H1 (cell line): ENCODE results near the gene ARNT2.

ENCODE experiments used
- CBX5 ChIP-seq: fragments of 300-800, 300-1000 bp; sonication (generic); IDR thresholded peaks from 2 replicates; pipeline ENCODE4 v1.7.1; 2016; ENCODE audit warnings: antibody characterized with exemption, low read length, low read depth
- CTCF ChIP-seq, 3 experiments: IDR thresholded peaks; 1 replicate in 2 of 3; 2 replicates in 1 of 3; pipeline versions ENCODE4 v1.5.1 to v1.6.1; 2011; ENCODE audit warnings: low read length in 3 of 3, mild to moderate bottlenecking in 3 of 3, inconsistent platforms in 2 of 3, low read depth in 1 of 3, moderate library complexity in 1 of 3; ENCODE audit not compliant: insufficient read depth in 1 of 3; ENCODE audit errors: control extremely low read depth in 1 of 3
- EP300 ChIP-seq, 2 experiments: IDR thresholded peaks; 1 replicate in 1 of 2; 2 replicates in 1 of 2; pipeline ENCODE4 v1.6.1; 2011 to 2012; ENCODE audit warnings: low read depth in 2 of 2, low read length in 2 of 2, mild to moderate bottlenecking in 2 of 2, borderline replicate concordance in 1 of 2, inconsistent platforms in 1 of 2, moderate library complexity in 1 of 2
- EZH2 ChIP-seq: fragments of 200-600 bp; sonication (generic); IDR thresholded peaks from 2 replicates; pipeline ENCODE4 v1.7.1; 2012; ENCODE audit warnings: low read depth, mild to moderate bottlenecking, moderate library complexity, low read length, inconsistent platforms; ENCODE audit not compliant: severe bottlenecking
- GABPA ChIP-seq: IDR thresholded peaks from 2 replicates; pipeline ENCODE4 v1.6.1; 2011; ENCODE audit warnings: mild to moderate bottlenecking, low read length, moderate library complexity, borderline replicate concordance; ENCODE audit not compliant: insufficient read depth
- KDM1A ChIP-seq: fragments of 200-600, 300-600 bp; sonication (generic); IDR thresholded peaks from 2 replicates; pipeline ENCODE4 v1.7.1; 2016; ENCODE audit warnings: mild to moderate bottlenecking, low read length, borderline replicate concordance
- POLR2A ChIP-seq, 2 experiments: IDR thresholded peaks; 1 replicate in 1 of 2; 2 replicates in 1 of 2; pipeline ENCODE4 v1.6.1; 2011; ENCODE audit warnings: low read depth in 2 of 2, low read length in 2 of 2, mild to moderate bottlenecking in 2 of 2; ENCODE audit errors: control extremely low read depth in 1 of 2
- SIN3A ChIP-seq, 2 experiments: IDR thresholded peaks in 1 of 2; conservative IDR thresholded peaks in 1 of 2; 2 replicates each; pipeline ENCODE4 v1.6.1; 2011 to 2012; ENCODE audit warnings: low read length in 2 of 2, improper control_type of control experiment in 1 of 2, low read depth in 1 of 2, mild to moderate bottlenecking in 1 of 2
- SP2 ChIP-seq: IDR thresholded peaks from 2 replicates; pipeline ENCODE4 v1.6.1; 2012; ENCODE audit warnings: mild to moderate bottlenecking, low read length, inconsistent platforms

DNA sequence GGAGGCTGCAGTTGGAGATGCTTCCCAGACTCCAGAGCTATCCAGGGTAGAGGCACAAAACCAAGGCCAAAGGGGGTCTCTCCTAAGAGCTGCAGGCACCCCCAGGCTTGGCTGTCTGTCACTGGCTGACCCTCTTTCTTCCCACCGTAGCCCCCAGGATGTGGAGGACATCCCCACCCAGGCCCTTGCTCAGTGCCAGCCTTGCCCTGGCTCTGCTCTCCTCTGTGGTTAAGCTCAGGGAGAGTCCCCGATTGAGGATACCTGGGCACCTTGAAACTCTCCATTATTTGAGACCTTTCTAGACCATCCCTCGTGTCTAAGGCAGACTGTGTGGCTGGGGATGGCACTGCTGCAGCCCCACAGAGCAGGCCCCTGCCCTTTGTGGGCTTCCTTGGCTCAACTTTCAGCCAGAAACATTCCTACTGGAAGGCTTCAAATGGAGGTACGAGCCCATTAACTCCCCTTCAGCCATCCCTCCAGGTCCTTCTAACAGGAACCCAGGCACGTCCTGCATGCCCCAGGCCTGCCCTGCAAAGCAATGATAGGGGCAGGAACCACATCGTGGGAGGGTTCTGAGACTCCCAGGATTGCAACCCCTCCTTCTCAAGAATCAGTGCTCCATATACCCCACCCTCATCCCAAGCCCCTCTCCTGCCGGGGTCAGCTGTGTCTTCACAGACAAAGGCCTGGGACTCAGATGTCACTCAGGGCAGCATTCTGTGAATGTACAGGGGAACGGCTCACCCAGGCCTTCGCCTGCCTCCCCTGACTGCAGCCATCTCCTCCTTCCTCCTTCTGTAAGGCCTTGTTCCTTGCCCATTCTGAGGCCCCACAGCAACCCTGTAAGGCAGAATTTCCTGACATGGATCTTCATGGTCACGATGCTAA, 188.0 kb downstream of the ARNT2 start:
- TF ChIP-seq EZH2 (no peak), GABPA (no peak), CBX5 (no peak), CTCF (IDR thresholded peaks at IDR 0.05; ENCODE audit: control extremely low read depth in 1 of 3, insufficient read depth in 1 of 3, low read depth in 1 of 3, low read length in 3 of 3) (no peak), SP2 (no peak), KDM1A (no peak), EP300 (IDR thresholded peaks at IDR 0.05; ENCODE audit: borderline replicate concordance in 1 of 2, low read depth in 2 of 2, low read length in 2 of 2) (no peak), POLR2A (IDR thresholded peaks at IDR 0.05; ENCODE audit: control extremely low read depth in 1 of 2, low read depth in 2 of 2, low read length in 2 of 2) (no peak), SIN3A (conservative IDR thresholded peaks at IDR 0.05 in 1 of 2, IDR thresholded peaks at IDR 0.05 in 1 of 2; ENCODE audit: low read depth in 1 of 2, low read length in 2 of 2) (no peak)
